Measurements from ENCODE around the gene GRID2. TPM values are rescaled to one million over a fixed set of nuclear protein-coding genes. Genes with fewer than 3 reads are reported as not detected.

The GRID2 gene
- total RNA-seq, 1 experiment from 2014 or later, result not detected

GRCh38 chr4:93414041-93414550 is 1110.3 kb downstream of the GRID2 start:
- POLR2A ChIA-PET, result no interaction called here
- Mint-ChIP-seq H3K27ac (ENCODE audit: low read depth, unreplicated experiment) (no peak overlapping the region), H3K36me3 (ENCODE audit: insufficient read depth, unreplicated experiment) (no peaks in the 10 kb centered on the region), H3K9me3 (ENCODE audit: unreplicated experiment) (no peaks in the 10 kb centered on the region), H3K4me1 (ENCODE audit: insufficient read depth, unreplicated experiment) (no peaks in the 10 kb centered on the region), H3K27me3 (ENCODE audit: insufficient read depth, unreplicated experiment) (no peaks in the 10 kb centered on the region), H3K4me3 (ENCODE audit: unreplicated experiment) (no peak overlapping the region)
- intact Hi-C loops (cut with micrococcal nuclease), result no loop called here
- no peak for TF ChIP-seq CTCF (IDR thresholded peaks at IDR 0.05; ENCODE audit: unreplicated experiment)
- CTCF ChIA-PET, result interaction anchor here (0.6 to 1.0 kb wide), 2 partner anchors 39 to 1106 kb away, joined by 3 to 4 read pairs; no protein-coding TSS in a partner anchor
- BruUV-seq (replicated peaks), result no TSS peak
- no peak for DNase-seq (ENCODE audit: unreplicated experiment)

GRCh38 chr4:93416344-93417128 is 1112.8 kb downstream of the GRID2 start:
- ChIA-PET CTCF (interaction anchor here (0.6 kb wide), 1 partner anchor 235 kb away, joined by 3 read pairs; no protein-coding TSS in a partner anchor), POLR2A (no interaction called here)
- H3K36me3 Mint-ChIP-seq (ENCODE audit: insufficient read depth, unreplicated experiment), result no peaks in the 10 kb centered on the region
- no peaks in the 10 kb centered on the region for H3K27me3 Mint-ChIP-seq (ENCODE audit: insufficient read depth, unreplicated experiment)
- no peak for DNase-seq (ENCODE audit: unreplicated experiment)
- H3K4me1 Mint-ChIP-seq (ENCODE audit: insufficient read depth, unreplicated experiment), result no peaks in the 10 kb centered on the region
- H3K9me3 Mint-ChIP-seq (ENCODE audit: unreplicated experiment), result no peaks in the 10 kb centered on the region
- no TSS peak for BruUV-seq (replicated peaks)
- intact Hi-C loops (cut with micrococcal nuclease), result no loop called here
- no peak overlapping the region for H3K4me3 Mint-ChIP-seq (ENCODE audit: unreplicated experiment)
- no peak overlapping the region for H3K27ac Mint-ChIP-seq (ENCODE audit: low read depth, unreplicated experiment)
- TF ChIP-seq CTCF (IDR thresholded peaks at IDR 0.05; ENCODE audit: unreplicated experiment), result no peak

DNA sequence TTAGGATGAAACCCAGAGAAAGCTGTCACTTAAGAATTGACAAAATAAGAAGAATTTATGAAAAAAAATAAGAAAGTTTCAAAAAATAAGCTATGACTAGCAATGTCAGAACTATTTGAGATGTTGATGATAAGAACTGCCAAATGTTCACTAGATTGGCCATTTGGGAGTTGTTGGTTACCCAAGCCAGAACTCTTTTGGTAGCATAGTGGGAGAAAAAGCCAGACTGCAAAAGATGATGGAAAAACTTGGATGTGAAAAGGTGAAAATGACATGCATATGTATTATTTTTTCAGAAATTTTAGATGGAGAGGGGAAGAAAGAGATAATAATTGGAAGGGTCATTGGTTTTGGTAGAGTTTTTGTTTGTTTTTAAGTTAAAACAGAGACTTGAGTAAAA is 1127.6 kb downstream of the GRID2 start:
- no peaks in the 10 kb centered on the region for H3K4me1 Mint-ChIP-seq (ENCODE audit: insufficient read depth, unreplicated experiment)
- H3K4me3 Mint-ChIP-seq (ENCODE audit: unreplicated experiment), result no peak overlapping the region
- no peaks in the 10 kb centered on the region for H3K36me3 Mint-ChIP-seq (ENCODE audit: insufficient read depth, unreplicated experiment)
- BruUV-seq (replicated peaks), result no TSS peak
- ChIA-PET POLR2A (interaction anchor here (0.6 to 0.9 kb wide), 2 partner anchors 25 to 93 kb away, joined by 3 read pairs; no protein-coding TSS in a partner anchor), CTCF (interaction anchor here (1.0 kb wide), 1 partner anchor 16 kb away, joined by 4 read pairs; no protein-coding TSS in a partner anchor)
- H3K27me3 Mint-ChIP-seq (ENCODE audit: insufficient read depth, unreplicated experiment), result no peaks in the 10 kb centered on the region
- TF ChIP-seq CTCF (IDR thresholded peaks at IDR 0.05; ENCODE audit: unreplicated experiment), result no peak
- intact Hi-C loops (cut with micrococcal nuclease), result no loop called here
- H3K9me3 Mint-ChIP-seq (ENCODE audit: unreplicated experiment), result no peaks in the 10 kb centered on the region
- no peak overlapping the region for H3K27ac Mint-ChIP-seq (ENCODE audit: low read depth, unreplicated experiment)
- DNase-seq (ENCODE audit: unreplicated experiment), result no peak

DNA sequence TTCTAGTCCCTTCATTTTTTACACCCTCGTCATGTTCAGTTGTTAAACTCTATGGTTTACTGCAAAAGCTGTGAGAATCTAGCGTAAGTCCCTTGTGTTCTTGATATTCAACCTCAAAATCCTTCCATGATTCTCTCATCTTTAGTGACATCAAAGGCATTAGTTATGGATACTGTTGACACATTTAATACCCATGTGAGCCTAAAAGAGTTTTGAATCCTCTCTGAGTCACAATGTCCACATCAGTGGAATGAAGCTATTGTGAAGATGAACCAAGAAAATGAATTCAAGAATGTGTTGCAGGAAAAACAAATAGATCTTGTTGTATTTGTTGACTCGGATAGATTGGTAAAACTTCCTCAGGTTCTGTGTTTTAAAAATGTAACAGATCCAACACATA is 1130.1 kb downstream of the GRID2 start:
- intact Hi-C loops (cut with micrococcal nuclease), result no loop called here
- Mint-ChIP-seq H3K9me3 (ENCODE audit: unreplicated experiment) (no peaks in the 10 kb centered on the region), H3K4me3 (ENCODE audit: unreplicated experiment) (no peak overlapping the region), H3K27ac (ENCODE audit: low read depth, unreplicated experiment) (no peak overlapping the region), H3K36me3 (ENCODE audit: insufficient read depth, unreplicated experiment) (no peaks in the 10 kb centered on the region), H3K27me3 (ENCODE audit: insufficient read depth, unreplicated experiment) (no peaks in the 10 kb centered on the region), H3K4me1 (ENCODE audit: insufficient read depth, unreplicated experiment) (no peaks in the 10 kb centered on the region)
- CTCF ChIA-PET, result interaction anchor here (0.7 to 0.8 kb wide), 2 partner anchors 19 to 43 kb away, joined by 4 read pairs; no protein-coding TSS in a partner anchor
- no TSS peak for BruUV-seq (replicated peaks)
- DNase-seq (ENCODE audit: unreplicated experiment), result no peak
- TF ChIP-seq CTCF (IDR thresholded peaks at IDR 0.05; ENCODE audit: unreplicated experiment), result no peak
- POLR2A ChIA-PET, result no interaction called here

Measured in MCF 10A (cell line).